ENCODE measurements around the gene ARID5B.

Gene ARID5B

DNA sequence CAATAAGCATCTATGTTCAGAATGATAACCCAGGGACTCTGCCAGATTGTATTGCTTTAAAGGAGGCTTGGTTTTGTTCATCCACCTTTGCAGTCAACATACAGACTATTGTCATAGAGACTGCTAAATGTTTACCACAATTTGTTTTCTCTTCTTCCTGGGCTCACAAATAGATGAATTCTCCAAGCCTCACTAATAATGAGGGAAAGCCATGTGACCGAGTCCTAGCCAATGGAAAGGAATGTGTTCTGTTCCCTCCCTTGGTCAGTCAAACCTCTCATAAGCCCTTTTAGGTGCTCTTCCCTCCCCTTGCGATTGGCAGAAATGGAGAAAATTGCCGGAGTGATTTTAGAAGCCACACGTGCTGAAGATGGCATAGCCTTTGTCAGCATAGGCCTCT, 230.2 kb downstream of the ARID5B start:
- DNase-seq (ENCODE audit: low read depth) = no peak
- Histone ChIP-seq H3K9ac (ENCODE audit: low read length) (no peak overlapping the region), H3K27me3 (replicated peaks; ENCODE audit: control insufficient read depth, insufficient read depth, low read length) (no peaks in the 10 kb centered on the region), H3K4me1 (ENCODE audit: control insufficient read depth, insufficient read depth, low read length) (peaks cover 18% of the 10 kb centered on the region), H3K36me3 (ENCODE audit: control insufficient read depth, insufficient read depth, low read length, severe bottlenecking) (no peaks in the 10 kb centered on the region), H3K4me3 (ENCODE audit: low read length) (no peak overlapping the region), H3K9me3 (ENCODE audit: control insufficient read depth, low read length) (no peaks in the 10 kb centered on the region)

DNA sequence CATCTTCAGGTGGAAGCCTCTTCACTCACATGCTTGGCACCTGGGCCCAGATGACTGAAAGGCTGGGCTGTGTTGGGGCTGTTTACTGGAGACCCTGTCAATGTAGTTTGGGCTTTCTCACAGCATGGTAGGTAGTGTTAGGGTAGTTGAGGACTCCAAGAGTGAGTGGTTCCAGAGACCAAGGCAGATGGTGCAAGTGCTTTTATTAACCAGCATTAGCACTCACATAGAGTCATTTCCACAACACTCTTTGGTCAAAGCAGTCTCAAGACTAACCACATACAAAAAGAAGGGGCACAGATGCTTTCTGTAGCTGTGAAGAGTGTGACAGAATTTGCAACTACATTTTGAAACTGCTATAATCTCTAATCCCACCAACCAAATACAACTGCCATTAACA, 232.1 kb downstream of the ARID5B start:
- H3K9ac ChIP-seq (ENCODE audit: low read length) = no peak overlapping the region
- H3K36me3 ChIP-seq (ENCODE audit: control insufficient read depth, insufficient read depth, low read length, severe bottlenecking) = no peaks in the 10 kb centered on the region
- H3K4me3 ChIP-seq (ENCODE audit: low read length) = no peak overlapping the region
- no peaks in the 10 kb centered on the region for H3K27me3 ChIP-seq (replicated peaks; ENCODE audit: control insufficient read depth, insufficient read depth, low read length)
- no peaks in the 10 kb centered on the region for H3K9me3 ChIP-seq (ENCODE audit: control insufficient read depth, low read length)
- DNase-seq (ENCODE audit: low read depth) = no peak
- H3K4me1 ChIP-seq (ENCODE audit: control insufficient read depth, insufficient read depth, low read length) = peaks cover 18% of the 10 kb centered on the region

DNA sequence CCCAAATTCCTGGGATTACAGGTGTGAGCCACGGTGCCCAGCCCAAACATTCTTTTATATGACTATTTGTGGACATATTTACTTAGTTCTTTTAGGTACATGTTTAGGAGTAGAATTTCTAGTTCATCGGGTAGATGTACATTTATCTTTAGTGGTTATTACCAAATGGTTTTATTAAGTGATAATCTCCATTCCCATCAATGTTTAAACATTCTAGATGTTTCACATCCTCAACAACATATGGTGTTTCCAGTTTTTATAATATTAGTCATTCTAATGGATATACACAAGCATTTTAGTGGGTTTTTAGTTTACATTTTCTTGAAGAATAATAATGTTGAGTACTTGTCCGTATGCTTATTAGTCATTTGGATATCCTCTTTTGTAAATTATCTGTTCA, 235.4 kb downstream of the ARID5B start:
- H3K4me1 ChIP-seq (ENCODE audit: control insufficient read depth, insufficient read depth, low read length) = no peaks in the 10 kb centered on the region
- no peak for DNase-seq (ENCODE audit: low read depth)
- no peaks in the 10 kb centered on the region for H3K9me3 ChIP-seq (ENCODE audit: control insufficient read depth, low read length)
- H3K27me3 ChIP-seq (replicated peaks; ENCODE audit: control insufficient read depth, insufficient read depth, low read length) = no peaks in the 10 kb centered on the region
- no peak overlapping the region for H3K4me3 ChIP-seq (ENCODE audit: low read length)
- no peak overlapping the region for H3K9ac ChIP-seq (ENCODE audit: low read length)
- no peaks in the 10 kb centered on the region for H3K36me3 ChIP-seq (ENCODE audit: control insufficient read depth, insufficient read depth, low read length, severe bottlenecking)

All from adipocyte (in vitro differentiated cells).